ENCODE data around the gene TNFSF15. TPM values are rescaled to one million over a fixed set of nuclear protein-coding genes. Genes with fewer than 3 reads are reported as not detected.

The TNFSF15 gene
- total RNA-seq, 1 experiment from 2014 or later: 0.03 TPM

- TF ChIP-seq TCF7L2 (IDR thresholded peaks at IDR 0.05; ENCODE audit: low read depth, low read length) (no peak), CTCF (IDR thresholded peaks at IDR 0.05) (no peak), POLR2AphosphoS5 (IDR thresholded peaks at IDR 0.05; ENCODE audit: low read depth, low read length) (no peak), SIN3A (IDR thresholded peaks at IDR 0.05; ENCODE audit: borderline replicate concordance, insufficient read depth, low read depth, low read length) (no peak)
- TF ChIP-seq, protein P1, sequence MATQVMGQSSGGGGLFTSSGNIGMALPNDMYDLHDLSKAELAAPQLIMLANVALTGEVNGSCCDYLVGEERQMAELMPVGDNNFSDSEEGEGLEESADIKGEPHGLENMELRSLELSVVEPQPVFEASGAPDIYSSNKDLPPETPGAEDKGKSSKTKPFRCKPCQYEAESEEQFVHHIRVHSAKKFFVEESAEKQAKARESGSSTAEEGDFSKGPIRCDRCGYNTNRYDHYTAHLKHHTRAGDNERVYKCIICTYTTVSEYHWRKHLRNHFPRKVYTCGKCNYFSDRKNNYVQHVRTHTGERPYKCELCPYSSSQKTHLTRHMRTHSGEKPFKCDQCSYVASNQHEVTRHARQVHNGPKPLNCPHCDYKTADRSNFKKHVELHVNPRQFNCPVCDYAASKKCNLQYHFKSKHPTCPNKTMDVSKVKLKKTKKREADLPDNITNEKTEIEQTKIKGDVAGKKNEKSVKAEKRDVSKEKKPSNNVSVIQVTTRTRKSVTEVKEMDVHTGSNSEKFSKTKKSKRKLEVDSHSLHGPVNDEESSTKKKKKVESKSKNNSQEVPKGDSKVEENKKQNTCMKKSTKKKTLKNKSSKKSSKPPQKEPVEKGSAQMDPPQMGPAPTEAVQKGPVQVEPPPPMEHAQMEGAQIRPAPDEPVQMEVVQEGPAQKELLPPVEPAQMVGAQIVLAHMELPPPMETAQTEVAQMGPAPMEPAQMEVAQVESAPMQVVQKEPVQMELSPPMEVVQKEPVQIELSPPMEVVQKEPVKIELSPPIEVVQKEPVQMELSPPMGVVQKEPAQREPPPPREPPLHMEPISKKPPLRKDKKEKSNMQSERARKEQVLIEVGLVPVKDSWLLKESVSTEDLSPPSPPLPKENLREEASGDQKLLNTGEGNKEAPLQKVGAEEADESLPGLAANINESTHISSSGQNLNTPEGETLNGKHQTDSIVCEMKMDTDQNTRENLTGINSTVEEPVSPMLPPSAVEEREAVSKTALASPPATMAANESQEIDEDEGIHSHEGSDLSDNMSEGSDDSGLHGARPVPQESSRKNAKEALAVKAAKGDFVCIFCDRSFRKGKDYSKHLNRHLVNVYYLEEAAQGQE (IDR thresholded peaks at IDR 0.05; ENCODE audit: insufficient read depth in 1 of 2, low read depth in 2 of 2, low read length in 1 of 2): no peak
- CTCF ChIA-PET: no interaction called here
- no peak for DNase-seq (ENCODE audit: low read depth, low spot score)
- Histone ChIP-seq H3K27me3 (ENCODE audit: control insufficient read depth, insufficient read depth, low read length) (no peaks in the 10 kb centered on the region), H3K27ac (ENCODE audit: low read length) (no peak overlapping the region), H3K4me3 (ENCODE audit: low read depth in 2 of 2, low read length in 2 of 2) (no peak overlapping the region), H3K36me3 (ENCODE audit: control insufficient read depth, insufficient read depth, low read length) (no peaks in the 10 kb centered on the region), H3K9me3 (ENCODE audit: control insufficient read depth, insufficient read depth, low read depth, low read length) (no peaks in the 10 kb centered on the region), H3K4me1 (ENCODE audit: control insufficient read depth, insufficient read depth, low read length) (no peaks in the 10 kb centered on the region)
- POLR2A ChIA-PET: no interaction called here
- intact Hi-C loops (cut with micrococcal nuclease; ENCODE audit: unreplicated experiment) (no loop called here), in situ Hi-C loops (cut with HindIII; ENCODE audit: low pct_unique_long_range_greater_than_20kb, low sequenced_read_pairs) (no loop called here)
- ATAC-seq: no peak
- no TSS peak for BruUV-seq (replicated peaks)
Measured at GRCh38 chr9:114785866-114786650, 19.8 kb downstream of the TNFSF15 start.

DNA sequence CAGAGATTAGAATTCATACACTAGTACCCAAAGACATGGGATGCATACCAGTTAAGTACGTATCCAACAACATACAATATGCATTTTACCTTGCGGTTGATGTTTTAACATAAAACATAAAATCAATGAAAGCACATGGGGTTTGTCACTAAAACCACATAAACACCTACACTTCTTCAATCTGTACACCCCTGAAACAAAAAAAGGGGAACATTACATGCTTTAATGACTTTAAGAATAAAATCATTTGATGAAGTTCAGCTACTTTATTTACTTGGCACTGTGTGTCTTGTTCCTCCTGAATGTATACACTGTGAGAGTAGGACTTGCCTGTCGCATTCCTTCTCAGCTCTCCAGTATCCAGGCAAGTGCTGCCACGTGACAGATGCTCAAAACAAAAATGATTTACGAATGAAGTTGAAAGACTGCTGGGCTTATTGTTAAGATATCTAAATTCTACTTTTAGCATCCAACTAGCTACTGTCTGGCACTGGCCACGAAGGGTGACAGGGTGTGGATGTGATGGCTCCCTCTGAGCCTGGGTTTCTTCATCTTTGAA is 21.0 kb downstream of the TNFSF15 start:
- TF ChIP-seq POLR2AphosphoS5 (IDR thresholded peaks at IDR 0.05; ENCODE audit: low read depth, low read length): no peak
- TF ChIP-seq SIN3A (IDR thresholded peaks at IDR 0.05; ENCODE audit: borderline replicate concordance, insufficient read depth, low read depth, low read length): no peak
- no peak for TF ChIP-seq CTCF (IDR thresholded peaks at IDR 0.05)
- TF ChIP-seq TCF7L2 (IDR thresholded peaks at IDR 0.05; ENCODE audit: low read depth, low read length): no peak
- TF ChIP-seq, protein P1 (IDR thresholded peaks at IDR 0.05; ENCODE audit: insufficient read depth in 1 of 2, low read depth in 2 of 2, low read length in 1 of 2): no peak
- in situ Hi-C loops (cut with HindIII; ENCODE audit: low pct_unique_long_range_greater_than_20kb, low sequenced_read_pairs): no loop called here
- Histone ChIP-seq H3K27ac (ENCODE audit: low read length) (no peak overlapping the region), H3K4me1 (ENCODE audit: control insufficient read depth, insufficient read depth, low read length) (no peaks in the 10 kb centered on the region), H3K9me3 (ENCODE audit: control insufficient read depth, insufficient read depth, low read depth, low read length) (no peaks in the 10 kb centered on the region), H3K27me3 (ENCODE audit: control insufficient read depth, insufficient read depth, low read length) (no peaks in the 10 kb centered on the region), H3K4me3 (ENCODE audit: low read depth in 2 of 2, low read length in 2 of 2) (no peak overlapping the region), H3K36me3 (ENCODE audit: control insufficient read depth, insufficient read depth, low read length) (no peaks in the 10 kb centered on the region)
- DNase-seq (ENCODE audit: low read depth, low spot score): no peak
- no peak for ATAC-seq
- intact Hi-C loops (cut with micrococcal nuclease; ENCODE audit: unreplicated experiment): no loop called here
- POLR2A ChIA-PET: no interaction called here
- CTCF ChIA-PET: no interaction called here
- BruUV-seq (replicated peaks): no TSS peak

Data from Panc1 (cell line).